ENCODE measurements around the gene MXD3. TPM values are rescaled to one million over a fixed set of nuclear protein-coding genes. Genes with fewer than 3 reads are reported as not detected.

Gene MXD3
- total RNA-seq, 2 experiments from 2014 or later, result 81.3 to 130 TPM

GRCh38 chr5:177300236-177300880 lies 11.3 kb downstream of the MXD3 start:
- Histone ChIP-seq H3K9me3 (ENCODE audit: low read length) (no peaks in the 10 kb centered on the region), H3K9me2 (ENCODE audit: insufficient read depth, low read length) (no peaks in the 10 kb centered on the region), H2AFZ (ENCODE audit: low read length) (no peak overlapping the region), H3K27ac (ENCODE audit: low read depth, low read length, poor library complexity, severe bottlenecking) (peak overlapping the region; percentile 73), H4K20me1 (ENCODE audit: insufficient read depth, low read length) (peaks cover 10% of the 10 kb centered on the region), H3K4me3 (ENCODE audit: low read depth, low read length, poor library complexity, severe bottlenecking) (peak overlapping the region; percentile 48), H3K4me1 (ENCODE audit: insufficient read depth, low read length, poor library complexity, severe bottlenecking) (peaks cover 54% of the 10 kb centered on the region), H3K79me2 (ENCODE audit: insufficient read depth, low read depth, low read length) (peaks cover 33% of the 10 kb centered on the region), H3K4me2 (ENCODE audit: low read length) (peak overlapping the region; percentile 93), H3K36me3 (ENCODE audit: insufficient read depth, low read length) (peaks cover 67% of the 10 kb centered on the region)
- DNase-seq (ENCODE audit: low spot score), result peak; percentile 81
- TF ChIP-seq EZH2phosphoT487 (IDR thresholded peaks at IDR 0.05; ENCODE audit: borderline replicate concordance, low read depth, low read length) (no peak), CTCF (conservative IDR thresholded peaks at IDR 0.05; ENCODE audit: low read length) (peak; percentile 25; the same call in 1 of the 2 replicates)
- intact Hi-C loops (cut with micrococcal nuclease; ENCODE audit: unreplicated experiment), result loop anchor here (5.0 to 10.0 kb wide), 3 partner anchors 123 to 653 kb away; partner anchors contain the start of gene TSPAN17
- CTCF ChIA-PET (ENCODE audit: unreplicated experiment), result no interaction called here
- BruUV-seq (replicated peaks), result no TSS peak
- POLR2A ChIA-PET, result interaction anchor here (1.0 kb wide), 1 partner anchor 145 kb away, joined by 4 read pairs; no protein-coding TSS in a partner anchor

DNA sequence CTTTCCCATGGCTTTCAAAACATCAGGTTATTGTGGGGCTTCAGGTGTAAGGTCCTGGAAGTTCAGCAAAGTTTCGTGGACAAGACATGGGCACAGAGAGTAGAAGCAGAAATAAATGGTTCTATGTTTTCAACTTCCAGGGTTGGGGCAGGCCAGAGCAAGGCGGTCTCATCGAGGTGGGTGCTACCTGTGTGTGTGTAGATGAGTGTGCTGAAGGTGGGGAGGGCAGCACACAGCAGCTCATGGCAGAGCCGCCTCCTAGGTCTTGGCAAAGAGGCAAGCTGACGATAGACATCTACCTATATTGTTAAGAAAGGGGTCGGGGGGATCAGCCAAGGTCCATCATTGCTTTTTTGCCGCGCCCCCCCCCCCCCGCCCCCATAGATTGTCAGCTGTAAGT lies 12.0 kb downstream of the MXD3 start:
- H3K9me3 ChIP-seq (ENCODE audit: low read length), result no peaks in the 10 kb centered on the region
- H3K27ac ChIP-seq (ENCODE audit: low read depth, low read length, poor library complexity, severe bottlenecking), result peak overlapping the region; percentile 73
- H3K9me2 ChIP-seq (ENCODE audit: insufficient read depth, low read length), result no peaks in the 10 kb centered on the region
- peaks cover 67% of the 10 kb centered on the region for H3K36me3 ChIP-seq (ENCODE audit: insufficient read depth, low read length)
- TF ChIP-seq CTCF (conservative IDR thresholded peaks at IDR 0.05; ENCODE audit: low read length) (no peak), EZH2phosphoT487 (IDR thresholded peaks at IDR 0.05; ENCODE audit: borderline replicate concordance, low read depth, low read length) (no peak)
- H3K4me3 ChIP-seq (ENCODE audit: low read depth, low read length, poor library complexity, severe bottlenecking), result no peak overlapping the region
- CTCF ChIA-PET (ENCODE audit: unreplicated experiment), result no interaction called here
- peak overlapping the region; percentile 93; the same call in 1 of the 2 replicates for H3K4me2 ChIP-seq (ENCODE audit: low read length)
- peaks cover 47% of the 10 kb centered on the region for H3K4me1 ChIP-seq (ENCODE audit: insufficient read depth, low read length, poor library complexity, severe bottlenecking)
- peaks cover 27% of the 10 kb centered on the region for H3K79me2 ChIP-seq (ENCODE audit: insufficient read depth, low read depth, low read length)
- H4K20me1 ChIP-seq (ENCODE audit: insufficient read depth, low read length), result peaks cover 5% of the 10 kb centered on the region
- no peak overlapping the region for H2AFZ ChIP-seq (ENCODE audit: low read length)
- no peak for DNase-seq (ENCODE audit: low spot score)
- intact Hi-C loops (cut with micrococcal nuclease; ENCODE audit: unreplicated experiment), result loop anchor here (5.0 to 10.0 kb wide), 3 partner anchors 122 to 652 kb away; partner anchors contain the start of gene TSPAN17
- POLR2A ChIA-PET, result interaction anchor here (0.7 to 1.0 kb wide), 2 partner anchors 23 to 146 kb away, joined by 3 to 4 read pairs; no protein-coding TSS in a partner anchor
- no TSS peak for BruUV-seq (replicated peaks)

DNA sequence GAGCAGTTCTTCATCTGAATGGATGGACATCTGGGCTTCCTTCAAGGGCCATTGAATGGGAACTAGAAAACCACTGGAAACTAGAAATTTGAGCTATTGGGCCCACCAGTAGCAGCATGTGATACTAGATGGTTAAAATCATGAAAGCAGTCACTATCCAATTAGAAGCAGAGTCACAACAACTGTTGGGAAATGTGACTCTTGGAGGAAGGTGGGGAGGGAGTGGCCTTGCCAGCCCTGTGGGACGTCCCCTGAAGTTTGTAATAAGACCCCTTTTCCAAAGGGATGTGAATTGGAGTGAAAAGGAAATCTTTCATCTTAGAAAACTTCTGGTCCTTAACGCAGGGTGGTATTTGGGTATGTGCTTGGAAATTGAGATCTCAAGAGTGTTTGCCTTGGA lies 13.8 kb downstream of the MXD3 start:
- intact Hi-C loops (cut with micrococcal nuclease; ENCODE audit: unreplicated experiment), result no loop called here
- no peak overlapping the region for H3K27ac ChIP-seq (ENCODE audit: low read depth, low read length, poor library complexity, severe bottlenecking)
- H3K4me3 ChIP-seq (ENCODE audit: low read depth, low read length, poor library complexity, severe bottlenecking), result no peak overlapping the region
- no peaks in the 10 kb centered on the region for H3K9me2 ChIP-seq (ENCODE audit: insufficient read depth, low read length)
- no TSS peak for BruUV-seq (replicated peaks)
- H3K79me2 ChIP-seq (ENCODE audit: insufficient read depth, low read depth, low read length), result peaks cover 16% of the 10 kb centered on the region; the same call in 1 of the 2 replicates
- H3K4me2 ChIP-seq (ENCODE audit: low read length), result no peak overlapping the region
- ChIA-PET CTCF (ENCODE audit: unreplicated experiment) (no interaction called here), POLR2A (interaction anchor here (0.9 kb wide), 1 partner anchor 170 kb away, joined by 3 read pairs; no protein-coding TSS in a partner anchor)
- no peak for DNase-seq (ENCODE audit: low spot score)
- no peaks in the 10 kb centered on the region for H4K20me1 ChIP-seq (ENCODE audit: insufficient read depth, low read length)
- peaks cover 77% of the 10 kb centered on the region for H3K36me3 ChIP-seq (ENCODE audit: insufficient read depth, low read length)
- H3K4me1 ChIP-seq (ENCODE audit: insufficient read depth, low read length, poor library complexity, severe bottlenecking), result peaks cover 46% of the 10 kb centered on the region
- H3K9me3 ChIP-seq (ENCODE audit: low read length), result no peaks in the 10 kb centered on the region
- TF ChIP-seq EZH2phosphoT487 (IDR thresholded peaks at IDR 0.05; ENCODE audit: borderline replicate concordance, low read depth, low read length) (no peak), CTCF (conservative IDR thresholded peaks at IDR 0.05; ENCODE audit: low read length) (no peak)
- H2AFZ ChIP-seq (ENCODE audit: low read length), result no peak overlapping the region
